ENCODE results near the gene MTHFSD.

Gene MTHFSD

DNA sequence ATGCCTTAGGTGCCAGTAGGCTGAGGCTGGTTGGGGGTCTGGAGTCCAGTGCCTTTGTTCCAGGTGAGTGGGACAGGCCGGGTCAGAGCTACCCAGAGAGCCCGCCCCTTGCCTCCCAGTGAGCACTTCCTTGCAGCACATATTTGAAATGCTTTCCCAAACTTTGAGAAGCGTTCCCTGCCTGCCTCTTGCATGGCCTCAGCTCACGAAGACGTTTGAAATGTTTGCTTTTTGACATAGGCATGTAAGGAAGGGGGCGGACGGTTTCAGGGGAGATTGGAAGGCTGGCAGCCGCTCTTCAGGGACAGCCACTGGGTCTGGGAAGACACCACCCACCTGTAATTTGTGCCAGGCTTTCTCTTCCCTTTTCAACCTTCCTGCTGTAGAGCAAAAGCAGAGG, 18.2 kb upstream of the MTHFSD start:
- TF ChIP-seq, protein P1, sequence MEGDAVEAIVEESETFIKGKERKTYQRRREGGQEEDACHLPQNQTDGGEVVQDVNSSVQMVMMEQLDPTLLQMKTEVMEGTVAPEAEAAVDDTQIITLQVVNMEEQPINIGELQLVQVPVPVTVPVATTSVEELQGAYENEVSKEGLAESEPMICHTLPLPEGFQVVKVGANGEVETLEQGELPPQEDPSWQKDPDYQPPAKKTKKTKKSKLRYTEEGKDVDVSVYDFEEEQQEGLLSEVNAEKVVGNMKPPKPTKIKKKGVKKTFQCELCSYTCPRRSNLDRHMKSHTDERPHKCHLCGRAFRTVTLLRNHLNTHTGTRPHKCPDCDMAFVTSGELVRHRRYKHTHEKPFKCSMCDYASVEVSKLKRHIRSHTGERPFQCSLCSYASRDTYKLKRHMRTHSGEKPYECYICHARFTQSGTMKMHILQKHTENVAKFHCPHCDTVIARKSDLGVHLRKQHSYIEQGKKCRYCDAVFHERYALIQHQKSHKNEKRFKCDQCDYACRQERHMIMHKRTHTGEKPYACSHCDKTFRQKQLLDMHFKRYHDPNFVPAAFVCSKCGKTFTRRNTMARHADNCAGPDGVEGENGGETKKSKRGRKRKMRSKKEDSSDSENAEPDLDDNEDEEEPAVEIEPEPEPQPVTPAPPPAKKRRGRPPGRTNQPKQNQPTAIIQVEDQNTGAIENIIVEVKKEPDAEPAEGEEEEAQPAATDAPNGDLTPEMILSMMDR (conservative IDR thresholded peaks at IDR 0.05; ENCODE audit: low read depth, low read length): no peak
- no peak overlapping the region for H3K4me3 ChIP-seq (ENCODE audit: low read depth, low read length)
- DNase-seq (ENCODE audit: low read depth): peak; percentile 67

DNA sequence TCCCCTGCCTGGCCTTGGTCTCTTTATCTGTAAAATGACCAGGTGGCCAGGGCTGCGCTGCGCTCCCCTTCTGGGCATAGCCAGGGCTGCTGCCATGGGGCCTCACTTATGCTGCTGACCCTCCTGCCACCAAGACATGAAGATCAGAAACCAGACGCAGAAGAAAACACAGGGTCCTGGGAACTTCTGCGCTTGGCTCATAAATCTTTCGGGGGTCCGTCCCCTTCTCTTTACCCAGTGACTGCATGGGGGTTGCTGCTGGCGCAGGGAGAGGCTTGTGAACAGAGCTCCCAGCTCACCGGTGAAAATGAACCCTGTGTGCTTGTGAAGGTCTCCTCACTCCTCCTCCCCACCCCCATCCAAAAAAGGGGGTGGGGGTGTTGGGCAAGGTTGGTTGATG, 17.6 kb upstream of the MTHFSD start:
- no peak overlapping the region for H3K4me3 ChIP-seq (ENCODE audit: low read depth, low read length)
- TF ChIP-seq, protein P1 (conservative IDR thresholded peaks at IDR 0.05; ENCODE audit: low read depth, low read length): no peak
- no peak for DNase-seq (ENCODE audit: low read depth)

- TF ChIP-seq, protein P1 (conservative IDR thresholded peaks at IDR 0.05; ENCODE audit: low read depth, low read length): no peak
- H3K4me3 ChIP-seq (ENCODE audit: low read depth, low read length): peak overlapping the region; percentile 91
- peak; percentile 59 for DNase-seq (ENCODE audit: low read depth)
These were observed 17.0 kb upstream of the MTHFSD start for GRCh38 chr16:86572041-86572521.

DNA sequence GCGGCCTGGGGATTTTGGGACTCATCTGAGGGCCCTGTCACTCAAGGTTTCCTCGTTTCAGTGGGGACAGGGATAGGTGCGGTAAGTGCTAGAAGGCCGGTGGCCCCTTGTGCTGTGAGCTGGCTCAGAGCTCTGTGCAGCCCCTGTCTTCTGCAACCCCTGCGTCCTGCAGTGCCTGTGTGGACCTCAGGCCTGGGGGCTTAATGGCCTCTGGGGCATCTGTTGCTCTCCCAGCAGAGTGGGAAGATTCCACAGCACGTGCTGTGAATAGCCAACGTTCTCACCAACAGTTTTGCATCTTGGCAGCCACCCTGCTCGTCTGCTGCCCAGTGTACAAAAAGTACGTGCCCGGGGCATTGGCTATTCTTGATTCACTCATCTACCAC, 16.5 kb upstream of the MTHFSD start:
- peak overlapping the region; percentile 91 for H3K4me3 ChIP-seq (ENCODE audit: low read depth, low read length)
- TF ChIP-seq, protein P1 (conservative IDR thresholded peaks at IDR 0.05; ENCODE audit: low read depth, low read length): no peak
- peak; percentile 28 for DNase-seq (ENCODE audit: low read depth)

DNA sequence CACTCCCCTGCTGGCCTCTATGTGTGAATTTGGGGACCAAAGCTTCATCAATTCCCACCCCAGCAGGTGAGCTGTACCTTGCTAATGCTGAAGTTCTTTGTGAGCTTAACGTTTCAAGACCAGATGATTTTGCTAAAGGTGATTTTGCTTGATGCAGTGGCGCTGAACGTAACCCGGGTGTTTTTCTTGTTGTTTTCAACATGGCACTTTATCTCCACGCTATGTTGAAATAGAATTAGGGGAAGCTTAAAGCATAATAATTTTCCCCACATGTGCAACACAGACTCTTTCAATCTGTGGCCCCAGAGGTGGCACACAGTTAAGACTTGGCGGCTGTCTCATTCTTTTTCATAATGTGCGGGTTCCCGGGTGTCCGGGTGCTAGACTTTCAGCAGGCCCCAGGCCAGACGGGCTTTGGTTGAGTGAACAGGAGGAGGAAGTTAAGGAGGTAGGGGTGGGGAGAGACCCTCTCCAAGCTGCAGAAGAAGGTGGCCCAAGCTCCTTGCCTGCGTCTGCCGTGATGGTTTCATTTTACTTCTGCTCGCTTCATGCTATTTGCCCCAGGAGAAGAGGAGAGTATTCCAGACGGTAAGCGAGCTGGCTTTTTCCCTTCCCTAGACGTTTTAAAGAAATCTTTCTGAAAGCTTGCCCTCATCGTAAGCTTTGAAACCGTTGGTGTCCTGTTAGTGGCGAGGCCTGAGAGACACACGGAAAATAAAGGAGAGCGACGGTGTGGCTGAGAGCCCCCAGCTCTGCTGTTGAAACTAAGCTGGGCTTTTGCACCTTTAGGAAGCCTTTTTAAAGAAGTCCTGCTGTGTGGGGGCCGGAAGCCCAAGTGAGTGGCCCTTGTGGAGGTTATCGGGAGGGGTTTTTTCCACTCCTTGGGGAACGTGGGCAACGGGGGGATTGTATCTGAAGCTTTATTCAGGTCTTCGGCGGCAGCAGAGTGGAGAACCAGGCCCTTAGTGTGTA, 15.8 kb upstream of the MTHFSD start:
- peak; percentile 52 for DNase-seq (ENCODE audit: low read depth)
- peak overlapping the region; percentile 91 for H3K4me3 ChIP-seq (ENCODE audit: low read depth, low read length)
- TF ChIP-seq, protein P1 (conservative IDR thresholded peaks at IDR 0.05; ENCODE audit: low read depth, low read length): no peak

DNA sequence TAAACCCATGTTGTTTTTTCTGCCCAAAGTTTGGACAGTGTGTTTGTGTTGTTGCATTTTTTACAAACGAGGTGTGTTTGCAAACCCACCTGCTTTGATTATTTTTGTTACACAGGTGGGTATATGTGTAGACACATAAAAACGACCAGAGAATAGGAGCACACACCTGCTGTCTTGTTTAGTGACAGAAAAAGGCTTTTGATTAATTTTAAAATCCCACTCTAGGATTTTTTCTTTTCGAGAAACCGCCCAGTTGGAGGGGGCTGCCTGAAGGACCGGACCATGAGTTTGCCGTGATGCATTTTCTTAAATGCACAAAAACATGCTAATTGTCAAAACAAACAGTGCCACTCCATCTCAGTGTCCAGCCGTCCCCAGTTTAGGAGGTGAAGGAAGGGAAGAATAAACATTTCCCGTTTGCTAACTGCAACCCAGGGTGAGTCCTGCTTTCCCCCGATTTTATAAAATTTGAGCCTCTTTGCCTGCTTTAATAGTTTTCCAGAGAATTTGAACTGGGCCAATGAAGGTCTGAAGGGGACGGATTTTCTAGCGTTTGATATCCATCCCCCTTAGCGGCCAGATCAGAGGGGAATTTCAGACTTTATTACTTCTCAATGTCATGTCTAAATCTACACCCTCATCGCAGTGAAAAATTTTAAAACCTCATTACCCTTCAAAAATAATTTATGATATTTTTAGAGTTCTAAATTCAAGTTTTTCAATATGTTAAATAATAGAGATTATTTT, 14.8 kb upstream of the MTHFSD start:
- H3K4me3 ChIP-seq (ENCODE audit: low read depth, low read length): peak overlapping the region; percentile 91
- TF ChIP-seq, protein P1 (conservative IDR thresholded peaks at IDR 0.05; ENCODE audit: low read depth, low read length): no peak
- peak; percentile 12 for DNase-seq (ENCODE audit: low read depth)

Measured in choroid plexus epithelial cell (primary cell).